ENCODE data around the gene UIMC1.

DNA sequence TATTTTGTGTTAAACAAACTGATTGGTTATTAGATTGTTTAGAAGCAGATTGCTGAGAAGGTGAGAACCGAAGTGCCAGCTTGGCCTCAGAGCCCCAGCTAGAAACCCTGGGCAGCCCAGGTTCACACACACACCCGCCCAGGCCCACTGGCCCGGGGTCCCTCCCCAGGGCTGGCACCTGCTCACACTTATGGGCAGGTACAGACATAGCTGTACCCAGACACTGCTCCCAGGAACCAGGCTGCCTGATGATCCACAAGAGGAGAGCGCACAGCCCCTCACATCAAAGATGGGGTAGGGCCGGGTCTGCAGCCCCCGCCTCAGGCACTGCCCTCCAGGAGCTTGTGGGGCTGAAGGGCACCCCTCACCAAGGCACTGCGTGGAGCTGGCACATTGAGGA, 140.6 kb downstream of the UIMC1 start:
- TF ChIP-seq CTCF (conservative IDR thresholded peaks at IDR 0.05; ENCODE audit: low read depth, low read length) = no peak
- TF ChIP-seq EZH2 (IDR thresholded peaks at IDR 0.05; ENCODE audit: borderline replicate concordance, low read depth, low read length, poor library complexity, severe bottlenecking) = no peak

Data from A673 (cell line).